Gastroesophageal sphincter (tissue), 4 donors: ENCODE results near the gene RIT1. TPM values are rescaled to one million over a fixed set of nuclear protein-coding genes. Genes with fewer than 3 reads are reported as not detected.

ENCODE experiments used
- ATAC-seq: fragments of 150-250 bp; one replicate; pipeline ENCODE4 v1.9.1; 2016; ENCODE audit warnings: mild to moderate bottlenecking, moderate library complexity
- H3K27ac ChIP-seq, 4 donors: fragments of 200-600 bp; sonication (generic) in 3 of 4; 1 replicate in 3 of 4; 2 replicates in 1 of 4; pipeline ENCODE4 v1.5.1; 2016 to 2019
- H3K27me3 ChIP-seq: fragments of 200-600 bp; sonication (generic); one replicate; pipeline ENCODE4 v1.5.1; 2019
- H3K36me3 ChIP-seq, 2 donors: fragments of 200-600 bp; sonication (generic); one replicate each; pipeline ENCODE4 v1.5.1; 2019; ENCODE audit warnings: control low read depth in 1 of 2
- H3K4me1 ChIP-seq, 3 donors: fragments of 200-600 bp; sonication (generic); 1 replicate in 2 of 3; 2 replicates in 1 of 3; pipeline ENCODE4 v1.5.1; 2016 to 2019; ENCODE audit warnings: control low read depth in 2 of 3
- H3K4me3 ChIP-seq, 2 donors: fragments of 200-600 bp; sonication (generic); one replicate each; pipeline ENCODE4 v1.5.1; 2019; ENCODE audit warnings: mild to moderate bottlenecking in 1 of 2, moderate library complexity in 1 of 2
- H3K9me3 ChIP-seq, 3 donors: fragments of 200-600 bp; sonication (generic); one replicate each; pipeline ENCODE4 v1.5.1; 2017 to 2019; ENCODE audit warnings: control low read depth in 2 of 3
- EP300 ChIP-seq: sonication (generic); formaldehyde crosslinking; IDR thresholded peaks from one replicate; pipeline ENCODE4 v1.6.1; 2017; ENCODE audit warnings: antibody characterized with exemption, mild to moderate bottlenecking
- POLR2A ChIP-seq, 2 donors: fragments of 450-650 bp; IDR thresholded peaks; one replicate each; pipeline ENCODE4 v1.6.1; 2017; ENCODE audit warnings: antibody characterized with exemption in 2 of 2, mild to moderate bottlenecking in 2 of 2, moderate library complexity in 1 of 2
- POLR2AphosphoS5 ChIP-seq: sonication (generic); formaldehyde crosslinking; IDR thresholded peaks from one replicate; pipeline ENCODE4 v1.6.1; 2017; ENCODE audit warnings: antibody characterized with exemption
- WGBS, 2 donors: methylation state at CpG; one replicate each; pipeline ENCODE4 v1.1.5; 2018; ENCODE audit warnings: low coverage in 1 of 2; 5-methylcytosine and 5-hydroxymethylcytosine counted together
- total RNA-seq, 4 donors: library from RNA; depleted of rRNA; stranded (reverse); fragments of >200 nt; gene quantifications; one replicate each; pipeline ENCODE4 v1.1.0, GENCODE V29; 2016
- TF ChIP-seq, protein P1 (sequence below), 4 experiments: fragments of 200-600 bp in 2 of 4; fragments of 450-650 bp in 2 of 4; sonication (generic) in 1 of 4; IDR thresholded peaks; one replicate each; pipeline ENCODE4 v1.5.1; 2017 to 2019; ENCODE audit warnings: antibody characterized with exemption in 4 of 4, mild to moderate bottlenecking in 2 of 4, moderate library complexity in 2 of 4

Gene RIT1
- total RNA-seq, 4 donors from 2014 or later: 25.0 to 37.1 (median 30.0) TPM

DNA sequence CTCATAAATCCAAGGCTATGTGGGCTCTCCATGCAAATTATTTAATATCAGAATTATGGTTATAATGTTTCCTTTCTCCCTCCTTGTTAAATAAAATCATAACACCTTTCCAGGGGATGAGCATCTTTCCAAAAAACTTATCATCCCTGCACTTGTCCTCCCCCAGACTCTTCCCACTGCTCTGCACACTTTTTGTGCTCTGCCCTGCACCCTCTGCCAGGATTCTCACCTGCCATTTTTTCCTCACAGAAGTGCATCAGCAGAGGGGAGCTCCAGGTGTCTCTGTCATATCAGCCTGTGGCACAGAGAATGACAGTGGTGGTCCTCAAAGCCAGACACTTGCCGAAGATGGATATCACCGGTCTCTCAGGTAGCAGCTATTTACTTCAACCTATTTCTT is 30.9 kb downstream of the RIT1 start:
- Histone ChIP-seq H3K36me3 (peaks cover 0 to 39% of the 10 kb centered on the region in 2 donors), H3K4me3 (no peak overlapping the region), H3K27me3 (no peaks in the 10 kb centered on the region), H3K4me1 (no peaks in the 10 kb centered on the region), H3K27ac (no peak overlapping the region), H3K9me3 (no peaks in the 10 kb centered on the region)
- no peak for ATAC-seq
- TF ChIP-seq POLR2AphosphoS5 (no peak), POLR2A (IDR thresholded peaks at IDR 0.05) (no peak), EP300 (no peak)
- TF ChIP-seq, protein P1, sequence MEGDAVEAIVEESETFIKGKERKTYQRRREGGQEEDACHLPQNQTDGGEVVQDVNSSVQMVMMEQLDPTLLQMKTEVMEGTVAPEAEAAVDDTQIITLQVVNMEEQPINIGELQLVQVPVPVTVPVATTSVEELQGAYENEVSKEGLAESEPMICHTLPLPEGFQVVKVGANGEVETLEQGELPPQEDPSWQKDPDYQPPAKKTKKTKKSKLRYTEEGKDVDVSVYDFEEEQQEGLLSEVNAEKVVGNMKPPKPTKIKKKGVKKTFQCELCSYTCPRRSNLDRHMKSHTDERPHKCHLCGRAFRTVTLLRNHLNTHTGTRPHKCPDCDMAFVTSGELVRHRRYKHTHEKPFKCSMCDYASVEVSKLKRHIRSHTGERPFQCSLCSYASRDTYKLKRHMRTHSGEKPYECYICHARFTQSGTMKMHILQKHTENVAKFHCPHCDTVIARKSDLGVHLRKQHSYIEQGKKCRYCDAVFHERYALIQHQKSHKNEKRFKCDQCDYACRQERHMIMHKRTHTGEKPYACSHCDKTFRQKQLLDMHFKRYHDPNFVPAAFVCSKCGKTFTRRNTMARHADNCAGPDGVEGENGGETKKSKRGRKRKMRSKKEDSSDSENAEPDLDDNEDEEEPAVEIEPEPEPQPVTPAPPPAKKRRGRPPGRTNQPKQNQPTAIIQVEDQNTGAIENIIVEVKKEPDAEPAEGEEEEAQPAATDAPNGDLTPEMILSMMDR (IDR thresholded peaks at IDR 0.05): no peak
- WGBS, 2 donors: 100% methylated on average over 2 of the region's 2 CpGs; no CpG with 5 or more reads in 1 of the 2 donors

DNA sequence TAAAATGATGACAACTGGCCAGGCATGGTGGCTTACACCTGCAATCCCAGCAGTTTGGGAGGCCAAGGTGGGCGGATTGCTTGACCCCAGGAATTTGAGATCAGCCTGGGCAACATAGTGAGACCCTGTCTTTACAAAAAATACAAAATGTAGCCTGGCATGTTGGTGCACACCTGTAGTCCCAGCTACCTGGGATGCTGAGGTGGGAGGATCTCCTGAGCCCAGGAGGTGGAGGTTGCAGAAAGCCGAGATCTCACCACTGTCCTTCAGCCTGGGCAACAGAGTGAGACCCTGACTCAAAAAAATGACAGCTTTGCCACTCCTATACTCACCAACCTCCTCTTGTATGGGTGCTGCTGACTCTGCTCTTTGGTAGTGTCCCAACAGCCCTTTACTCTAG is 33.2 kb downstream of the RIT1 start:
- H3K4me1 ChIP-seq: peaks cover 0 to 6% (median 0%) of the 10 kb centered on the region in 3 donors
- no peak overlapping the region for H3K4me3 ChIP-seq
- H3K9me3 ChIP-seq: no peaks in the 10 kb centered on the region
- H3K27me3 ChIP-seq: no peaks in the 10 kb centered on the region
- 100% methylated on average over 1 of the region's 2 CpGs for WGBS, 2 donors
- no peak for TF ChIP-seq POLR2A (IDR thresholded peaks at IDR 0.05)
- TF ChIP-seq EP300: no peak
- TF ChIP-seq, protein P1 (IDR thresholded peaks at IDR 0.05): no peak
- TF ChIP-seq POLR2AphosphoS5: no peak
- ATAC-seq: no peak
- peaks cover 0 to 31% of the 10 kb centered on the region in 2 donors for H3K36me3 ChIP-seq
- no peak overlapping the region for H3K27ac ChIP-seq

DNA sequence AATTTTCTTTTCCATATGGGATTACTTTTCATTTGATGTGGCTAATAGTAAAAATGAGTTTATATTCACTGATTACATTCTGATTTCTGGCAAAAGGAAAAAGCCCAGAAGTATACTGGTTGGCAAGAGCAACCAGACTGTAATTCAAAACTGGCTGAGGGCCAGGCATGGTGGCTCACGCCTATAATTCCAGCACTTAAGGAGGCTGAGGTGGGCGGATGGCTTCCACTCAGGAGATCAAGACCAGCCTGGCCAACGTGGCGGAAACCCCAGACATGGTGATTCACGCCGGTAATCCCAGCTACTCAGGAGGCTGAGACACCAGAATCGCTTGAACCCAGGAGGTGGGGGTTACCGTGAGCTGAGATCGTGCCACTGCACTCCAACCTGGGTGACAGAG is 37.3 kb downstream of the RIT1 start:
- Histone ChIP-seq H3K27ac (no peak overlapping the region), H3K4me1 (peaks cover 0 to 20% (median 0%) of the 10 kb centered on the region in 3 donors), H3K36me3 (no peaks in the 10 kb centered on the region), H3K9me3 (no peaks in the 10 kb centered on the region), H3K27me3 (no peaks in the 10 kb centered on the region), H3K4me3 (no peak overlapping the region)
- ATAC-seq: no peak
- WGBS, 2 donors: 68% methylated on average over 2 of the region's 9 CpGs; no CpG with 5 or more reads in 1 of the 2 donors
- TF ChIP-seq, protein P1 (IDR thresholded peaks at IDR 0.05): no peak
- TF ChIP-seq EP300 (no peak), POLR2AphosphoS5 (no peak), POLR2A (IDR thresholded peaks at IDR 0.05) (no peak)

DNA sequence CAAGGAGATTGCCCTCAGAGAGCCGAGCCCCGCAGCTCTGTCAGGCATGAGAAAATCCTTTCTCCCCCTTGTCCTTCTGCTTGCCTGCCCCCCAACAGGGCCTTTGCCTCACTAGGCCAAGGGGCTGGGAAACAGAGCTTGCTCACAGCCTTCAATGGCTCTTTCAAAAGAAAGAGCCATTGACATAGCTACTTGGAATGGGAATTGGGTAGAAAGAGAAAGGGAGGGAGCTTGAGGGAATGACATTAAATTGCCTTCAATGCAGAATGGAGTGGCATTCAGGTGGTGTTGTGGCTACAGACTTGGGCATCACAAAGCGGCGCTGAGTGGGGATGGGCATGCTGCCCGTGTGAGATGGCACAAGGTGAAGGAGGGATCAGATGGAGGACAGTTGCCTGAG is 38.6 kb downstream of the RIT1 start:
- no peaks in the 10 kb centered on the region for H3K9me3 ChIP-seq
- no peaks in the 10 kb centered on the region for H3K27me3 ChIP-seq
- TF ChIP-seq, protein P1 (IDR thresholded peaks at IDR 0.05): no peak
- no peak for TF ChIP-seq POLR2AphosphoS5
- no peaks in the 10 kb centered on the region for H3K36me3 ChIP-seq
- no peak for ATAC-seq
- H3K4me1 ChIP-seq: peaks cover 0 to 20% (median 0%) of the 10 kb centered on the region in 3 donors
- peak overlapping the region in 2 of 4 donors; percentile 18 to 54 for H3K27ac ChIP-seq
- whole genome bisulfite sequencing, 2 donors: 85 to 92% methylated on average over 3 to 4 of the region's 5 CpGs
- no peak overlapping the region for H3K4me3 ChIP-seq

DNA sequence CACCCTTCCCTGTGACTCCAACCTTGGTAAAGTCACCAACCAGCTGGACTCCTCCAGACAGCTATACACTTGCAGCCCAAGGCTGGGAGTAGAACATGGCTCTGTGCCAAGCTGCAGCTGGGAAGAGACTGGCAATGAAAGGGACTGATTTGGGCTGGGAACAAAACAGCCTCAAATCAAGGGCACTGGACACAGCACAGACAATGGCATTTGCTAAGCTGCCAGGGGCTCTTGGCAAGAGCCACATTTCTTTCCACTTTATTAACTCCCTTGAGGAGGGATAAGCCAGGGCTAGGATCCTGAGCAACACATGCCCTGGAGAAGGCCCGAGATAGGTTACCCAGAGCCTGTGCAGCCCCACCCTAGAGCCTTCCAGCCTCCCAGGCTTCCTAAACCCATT is 39.8 kb downstream of the RIT1 start:
- Histone ChIP-seq H3K4me1 (peaks cover 0 to 20% (median 0%) of the 10 kb centered on the region in 3 donors), H3K36me3 (no peaks in the 10 kb centered on the region), H3K9me3 (no peaks in the 10 kb centered on the region), H3K4me3 (no peak overlapping the region), H3K27me3 (no peaks in the 10 kb centered on the region), H3K27ac (peak overlapping the region in 3 of 4 donors; percentile 24 to 54 (median 34))
- ATAC-seq: peak; percentile 39
- TF ChIP-seq, protein P1 (IDR thresholded peaks at IDR 0.05): no peak
- no CpG with 5 or more reads among the region's 1 CpG for WGBS, 2 donors
